ENCODE measurements around the gene C2CD4C.

Gene C2CD4C

GRCh38 chr19:403221-404027, 5.5 kb downstream of the C2CD4C start:
- H3K27ac ChIP-seq: no peak overlapping the region

GRCh38 chr19:402786-403185, 6.2 kb downstream of the C2CD4C start:
- TF ChIP-seq CTCF (conservative IDR thresholded peaks at IDR 0.05): no peak
- no peak overlapping the region for H3K27ac ChIP-seq

More at GRCh38 chr19:403221-404027, 5.5 kb downstream of the C2CD4C start:
- TF ChIP-seq CTCF (conservative IDR thresholded peaks at IDR 0.05): no peak

DNA sequence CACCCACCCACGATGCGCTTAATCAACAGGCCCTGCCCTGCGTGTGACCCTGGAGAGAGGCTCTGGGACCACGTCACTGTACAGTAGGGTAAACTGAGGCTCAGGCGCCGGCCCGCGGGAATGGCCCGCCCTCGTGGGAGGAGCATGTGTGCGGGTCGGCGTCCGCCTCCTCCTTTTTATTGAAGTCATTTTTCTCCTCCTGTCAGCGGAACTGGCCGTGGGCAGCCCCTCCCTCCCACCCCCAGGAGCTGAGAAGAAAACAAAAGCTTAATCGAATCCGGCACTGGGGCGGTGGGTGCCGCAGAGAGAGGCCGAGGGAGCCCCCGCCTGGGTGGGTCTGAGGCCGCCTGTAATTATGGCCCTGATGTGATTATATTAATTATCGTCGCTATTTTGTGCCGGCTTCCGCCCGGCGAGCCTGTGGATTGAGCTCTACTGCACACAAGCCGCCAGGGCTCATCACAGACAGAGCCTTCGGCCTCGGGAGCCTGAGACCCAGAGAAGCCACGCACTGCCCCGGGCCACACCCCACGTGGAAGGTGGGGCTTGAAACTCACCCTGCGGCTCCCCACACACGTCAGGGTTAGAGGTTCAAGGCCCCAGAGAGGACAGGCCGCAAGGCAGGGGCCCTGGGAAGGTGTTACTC, 7.0 kb downstream of the C2CD4C start:
- TF ChIP-seq CTCF (conservative IDR thresholded peaks at IDR 0.05): no peak
- H3K27ac ChIP-seq: no peak overlapping the region

- no peak for TF ChIP-seq CTCF (conservative IDR thresholded peaks at IDR 0.05)
- H3K27ac ChIP-seq: no peak overlapping the region
Measured at GRCh38 chr19:400976-401865, 7.7 kb downstream of the C2CD4C start.

GRCh38 chr19:399370-399769, 9.6 kb downstream of the C2CD4C start:
- H3K27ac ChIP-seq: no peak overlapping the region

DNA sequence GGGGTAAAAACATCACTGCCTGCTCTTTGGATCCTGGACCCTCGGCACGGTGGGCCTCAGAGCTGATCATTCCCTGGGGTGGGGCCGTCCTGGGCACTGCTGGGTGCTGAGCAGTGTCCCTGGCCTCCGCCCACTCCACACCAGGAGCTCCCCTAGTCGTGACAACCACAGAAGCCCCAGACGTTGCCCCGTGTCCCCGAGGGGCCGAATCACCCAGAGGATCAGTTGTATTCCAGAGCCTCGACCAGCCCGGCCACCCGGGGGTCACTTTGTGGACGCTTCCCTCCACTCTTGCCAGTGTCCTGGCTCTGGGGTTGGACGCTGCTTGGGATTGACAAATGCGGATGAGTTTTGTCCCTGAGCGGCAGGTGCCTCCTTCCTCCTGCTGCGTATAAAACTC, 10.2 kb downstream of the C2CD4C start:
- TF ChIP-seq CTCF (conservative IDR thresholded peaks at IDR 0.05): no peak
- no peak overlapping the region for H3K27ac ChIP-seq

More at GRCh38 chr19:399370-399769, 9.6 kb downstream of the C2CD4C start:
- no peak for TF ChIP-seq CTCF (conservative IDR thresholded peaks at IDR 0.05)
